ENCODE data around the gene UGT2B15. TPM values are rescaled to one million over a fixed set of nuclear protein-coding genes. Genes with fewer than 3 reads are reported as not detected.
"Not testable (repeated sequence)": the region's sequence is repeated elsewhere in the genome, so short reads cannot be mapped to it uniquely, and the experiment has no call there.

UGT2B15 gene
- total RNA-seq, 1 experiment from 2014 or later: not detected

DNA sequence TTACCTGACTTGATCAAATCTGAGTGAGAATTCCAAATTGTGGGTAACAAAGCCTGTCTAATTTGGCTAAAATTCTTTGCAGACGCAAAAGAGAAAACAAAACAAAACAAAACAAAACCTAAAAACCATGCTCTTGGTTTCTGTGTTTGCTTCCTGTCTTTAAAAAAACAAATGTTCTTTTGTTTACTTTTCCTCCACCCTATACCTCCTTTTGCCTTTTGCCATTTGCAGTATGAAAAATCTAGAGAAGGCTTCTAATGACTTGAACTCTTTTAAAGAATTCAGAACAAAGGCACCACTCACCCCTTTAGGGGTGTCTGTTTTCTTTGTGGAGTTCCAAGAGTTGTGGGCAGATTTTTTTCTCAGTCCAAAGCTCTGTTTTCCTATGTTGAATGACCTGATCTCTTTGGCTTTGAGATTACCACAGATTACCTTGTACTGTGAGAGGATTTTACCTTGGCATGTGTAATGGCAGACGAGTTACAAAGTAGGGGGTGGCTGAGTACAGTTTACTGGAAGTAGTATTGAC lies 13.9 kb downstream of the UGT2B15 start:
- POLR2A ChIA-PET (ENCODE audit: low non-redundant PET); BruUV-seq (replicated peaks); intact Hi-C loops (cut with micrococcal nuclease; ENCODE audit: unreplicated experiment): not testable (repeated sequence)

GRCh38 chr4:68655764-68656444 lies 14.5 kb downstream of the UGT2B15 start:
- Histone ChIP-seq H3K36me3 (ENCODE audit: insufficient read depth, low read length, poor library complexity, severe bottlenecking) (no peaks in the 10 kb centered on the region), H3K27ac (ENCODE audit: low read depth, low read length, poor library complexity, severe bottlenecking) (no peak overlapping the region), H3K4me3 (ENCODE audit: low read depth, low read length, poor library complexity, severe bottlenecking) (no peak overlapping the region), H3K9me3 (ENCODE audit: low read depth, low read length, poor library complexity, severe bottlenecking) (no peaks in the 10 kb centered on the region), H3K4me1 (ENCODE audit: insufficient read depth, low read length, poor library complexity, severe bottlenecking) (no peaks in the 10 kb centered on the region), H3K27me3 (replicated peaks; ENCODE audit: insufficient read depth, low read depth, low read length, poor library complexity) (no peaks in the 10 kb centered on the region)
- CTCF ChIA-PET: no interaction called here
- POLR2A ChIA-PET (ENCODE audit: low non-redundant PET): no interaction called here
- no peak for DNase-seq (ENCODE audit: low spot score)
- BruUV-seq (replicated peaks): no TSS peak
- intact Hi-C loops (cut with micrococcal nuclease; ENCODE audit: unreplicated experiment): no loop called here
- TF ChIP-seq, protein P1, sequence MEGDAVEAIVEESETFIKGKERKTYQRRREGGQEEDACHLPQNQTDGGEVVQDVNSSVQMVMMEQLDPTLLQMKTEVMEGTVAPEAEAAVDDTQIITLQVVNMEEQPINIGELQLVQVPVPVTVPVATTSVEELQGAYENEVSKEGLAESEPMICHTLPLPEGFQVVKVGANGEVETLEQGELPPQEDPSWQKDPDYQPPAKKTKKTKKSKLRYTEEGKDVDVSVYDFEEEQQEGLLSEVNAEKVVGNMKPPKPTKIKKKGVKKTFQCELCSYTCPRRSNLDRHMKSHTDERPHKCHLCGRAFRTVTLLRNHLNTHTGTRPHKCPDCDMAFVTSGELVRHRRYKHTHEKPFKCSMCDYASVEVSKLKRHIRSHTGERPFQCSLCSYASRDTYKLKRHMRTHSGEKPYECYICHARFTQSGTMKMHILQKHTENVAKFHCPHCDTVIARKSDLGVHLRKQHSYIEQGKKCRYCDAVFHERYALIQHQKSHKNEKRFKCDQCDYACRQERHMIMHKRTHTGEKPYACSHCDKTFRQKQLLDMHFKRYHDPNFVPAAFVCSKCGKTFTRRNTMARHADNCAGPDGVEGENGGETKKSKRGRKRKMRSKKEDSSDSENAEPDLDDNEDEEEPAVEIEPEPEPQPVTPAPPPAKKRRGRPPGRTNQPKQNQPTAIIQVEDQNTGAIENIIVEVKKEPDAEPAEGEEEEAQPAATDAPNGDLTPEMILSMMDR (conservative IDR thresholded peaks at IDR 0.05; ENCODE audit: low read depth, low read length): no peak

More for the DNA sequence above, 13.9 kb downstream of the UGT2B15 start:
- H3K4me1 ChIP-seq (ENCODE audit: insufficient read depth, low read length, poor library complexity, severe bottlenecking); H3K9me3 ChIP-seq (ENCODE audit: low read depth, low read length, poor library complexity, severe bottlenecking); H3K4me3 ChIP-seq (ENCODE audit: low read depth, low read length, poor library complexity, severe bottlenecking); CTCF ChIA-PET; H3K27me3 ChIP-seq (replicated peaks; ENCODE audit: insufficient read depth, low read depth, low read length, poor library complexity); H3K27ac ChIP-seq (ENCODE audit: low read depth, low read length, poor library complexity, severe bottlenecking); H3K36me3 ChIP-seq (ENCODE audit: insufficient read depth, low read length, poor library complexity, severe bottlenecking); DNase-seq (ENCODE audit: low spot score): not testable (repeated sequence)

GRCh38 chr4:68654946-68655721 lies 15.3 kb downstream of the UGT2B15 start:
- Histone ChIP-seq H3K36me3 (ENCODE audit: insufficient read depth, low read length, poor library complexity, severe bottlenecking) (no peaks in the 10 kb centered on the region), H3K4me1 (ENCODE audit: insufficient read depth, low read length, poor library complexity, severe bottlenecking) (no peaks in the 10 kb centered on the region), H3K27ac (ENCODE audit: low read depth, low read length, poor library complexity, severe bottlenecking) (no peak overlapping the region), H3K4me3 (ENCODE audit: low read depth, low read length, poor library complexity, severe bottlenecking) (no peak overlapping the region), H3K9me3 (ENCODE audit: low read depth, low read length, poor library complexity, severe bottlenecking) (no peaks in the 10 kb centered on the region), H3K27me3 (replicated peaks; ENCODE audit: insufficient read depth, low read depth, low read length, poor library complexity) (no peaks in the 10 kb centered on the region)
- no TSS peak for BruUV-seq (replicated peaks)
- intact Hi-C loops (cut with micrococcal nuclease; ENCODE audit: unreplicated experiment): no loop called here
- ChIA-PET POLR2A (ENCODE audit: low non-redundant PET) (no interaction called here), CTCF (no interaction called here)
- DNase-seq (ENCODE audit: low spot score): no peak
- no peak for TF ChIP-seq EZH2 (IDR thresholded peaks at IDR 0.05; ENCODE audit: borderline replicate concordance, low read depth, low read length, poor library complexity, severe bottlenecking)
- TF ChIP-seq, protein P1 (conservative IDR thresholded peaks at IDR 0.05; ENCODE audit: low read depth, low read length): no peak
